CMK (cell line): ENCODE measurements around the gene SH3D19.
A peak's percentile ranks its signal among the peaks of the same experiment; 100 is the strongest.
"Not testable (repeated sequence)": the region's sequence is repeated elsewhere in the genome, so short reads cannot be mapped to it uniquely, and the experiment has no call there.

ENCODE experiments used
- DNase-seq: peaks from one replicate; pipeline ENCODE4 v3.0.0-alpha.2; 2010; ENCODE audit warnings: low read depth

SH3D19 gene

DNA sequence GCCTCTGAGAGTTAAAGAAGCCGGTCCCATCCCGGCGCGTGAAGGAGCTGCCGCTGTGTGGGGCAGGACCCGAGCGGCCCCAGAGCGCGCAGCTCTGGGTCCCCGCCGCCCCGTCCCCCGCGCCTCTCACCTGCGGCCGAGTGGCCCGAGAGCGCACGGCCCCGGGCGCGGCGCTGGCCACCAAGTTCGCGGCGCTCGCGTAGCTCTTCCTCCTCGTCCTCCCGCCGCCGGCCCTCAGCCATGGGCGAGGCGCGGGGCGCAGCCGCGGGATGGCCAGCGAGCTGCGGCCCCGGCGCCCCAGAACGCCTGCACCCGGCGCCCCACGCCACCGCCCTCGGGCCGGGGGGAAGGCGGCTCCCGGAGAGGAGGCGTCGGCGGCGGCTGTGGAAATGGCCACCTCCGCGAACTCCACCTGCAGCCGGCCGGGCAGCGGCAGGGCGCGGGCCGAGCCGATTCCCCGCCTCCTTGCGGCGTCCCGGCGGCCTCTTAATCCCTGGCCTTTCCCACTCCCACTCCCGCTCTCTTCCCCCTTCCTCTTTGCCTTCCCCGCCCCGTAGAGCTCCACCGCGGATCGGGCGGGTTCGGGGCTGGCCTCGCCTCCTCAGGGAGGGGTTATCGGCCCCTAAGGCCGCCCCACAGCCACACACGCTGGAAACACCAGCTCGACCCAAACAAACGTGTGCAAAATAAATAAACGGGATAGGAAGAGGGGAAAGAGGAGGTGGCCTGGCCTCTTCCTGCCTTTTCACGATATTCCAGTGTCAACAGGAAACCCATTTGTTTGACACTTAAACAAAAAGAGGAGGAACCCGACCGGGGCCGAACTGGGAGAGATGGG, at the start of gene SH3D19:
TSS of gene SH3D19 (minus strand) at position 495 of the 838 bp plus-strand sequence. CDS start at position 242, 253 bp downstream.
- no peak for DNase-seq

DNA sequence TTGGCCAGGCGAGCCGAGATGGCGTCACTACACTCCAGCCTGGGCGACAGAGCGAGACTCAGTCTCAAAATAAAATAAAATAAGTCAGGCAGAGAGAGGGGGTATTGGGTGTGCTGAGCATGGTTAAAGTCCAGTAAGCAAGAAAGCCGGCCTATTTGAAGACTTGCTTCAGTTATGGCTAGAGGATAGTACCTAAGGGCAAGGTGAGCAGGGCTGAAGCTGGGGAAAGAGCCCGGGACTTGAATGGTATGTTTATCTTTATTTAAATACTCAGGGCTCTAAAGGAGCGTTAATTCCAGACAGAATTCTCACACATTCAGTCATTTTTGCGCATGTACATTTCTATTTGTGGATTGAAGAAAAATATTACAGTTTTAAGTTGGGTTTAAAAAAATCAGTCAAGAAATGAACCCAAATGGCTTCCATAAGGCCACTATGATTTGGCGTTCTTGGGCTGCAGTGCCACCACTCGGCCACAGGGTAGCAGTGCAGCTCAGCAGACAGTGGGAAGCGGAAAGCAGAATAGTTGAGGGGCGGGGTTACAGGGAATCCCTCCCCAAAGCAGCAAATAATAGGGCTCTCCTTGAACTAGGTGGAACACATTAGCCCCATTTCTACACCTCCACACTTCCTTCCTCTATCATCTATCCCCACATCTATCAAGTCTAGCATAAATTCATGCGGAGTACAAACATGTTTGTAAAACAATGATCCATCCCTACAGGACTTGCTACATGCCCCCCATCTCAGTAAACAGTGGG, 37.2 kb upstream of the SH3D19 start:
- DNase-seq = peak; percentile 30

DNA sequence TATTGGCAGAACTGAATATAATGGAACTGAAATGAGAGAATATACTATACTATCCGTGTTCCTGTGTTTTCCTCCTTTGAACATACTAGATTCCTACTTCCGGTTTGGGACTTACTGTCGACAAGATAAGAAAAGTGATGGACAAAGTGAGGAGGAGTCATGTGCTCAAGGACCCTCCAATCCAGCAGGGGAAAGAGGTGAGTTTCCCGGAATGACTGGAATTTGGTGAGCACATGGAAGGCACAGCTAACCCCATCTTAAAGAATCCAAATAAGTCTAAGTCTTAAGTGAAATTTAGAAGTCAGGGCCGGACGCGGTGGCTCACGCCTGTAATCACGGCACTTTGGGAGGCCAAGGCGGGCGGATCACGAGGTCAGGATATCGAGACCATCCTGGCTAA, 36.6 kb upstream of the SH3D19 start:
- no peak for DNase-seq

DNA sequence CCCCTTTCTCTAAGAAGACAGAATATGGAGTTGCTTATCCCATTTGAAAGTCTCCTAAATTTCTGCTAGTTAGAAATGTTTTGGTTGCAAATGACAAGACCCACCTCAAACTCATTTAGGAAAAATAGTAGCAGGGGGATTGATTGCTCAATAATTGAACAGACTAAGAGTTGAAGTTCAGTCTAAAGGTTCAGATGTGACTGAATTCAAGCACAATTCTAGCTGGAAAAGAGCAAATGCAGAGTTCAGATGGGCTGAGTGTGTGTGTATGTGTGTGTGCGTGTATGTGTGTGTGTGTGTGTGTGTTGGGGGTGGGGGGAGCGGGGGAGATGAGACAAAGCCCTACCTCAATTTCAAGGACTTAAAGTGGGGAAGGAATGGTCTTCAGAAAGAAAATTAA, 35.7 kb upstream of the SH3D19 start:
- DNase-seq = no peak

GRCh38 chr4:151359576-151359975, 34.2 kb upstream of the SH3D19 start:
- no peak for DNase-seq

- DNase-seq = no peak
Observed at GRCh38 chr4:151358266-151358665, 32.9 kb upstream of the SH3D19 start.

- DNase-seq = no peak
Observed at GRCh38 chr4:151356510-151356909, 31.1 kb upstream of the SH3D19 start.

DNA sequence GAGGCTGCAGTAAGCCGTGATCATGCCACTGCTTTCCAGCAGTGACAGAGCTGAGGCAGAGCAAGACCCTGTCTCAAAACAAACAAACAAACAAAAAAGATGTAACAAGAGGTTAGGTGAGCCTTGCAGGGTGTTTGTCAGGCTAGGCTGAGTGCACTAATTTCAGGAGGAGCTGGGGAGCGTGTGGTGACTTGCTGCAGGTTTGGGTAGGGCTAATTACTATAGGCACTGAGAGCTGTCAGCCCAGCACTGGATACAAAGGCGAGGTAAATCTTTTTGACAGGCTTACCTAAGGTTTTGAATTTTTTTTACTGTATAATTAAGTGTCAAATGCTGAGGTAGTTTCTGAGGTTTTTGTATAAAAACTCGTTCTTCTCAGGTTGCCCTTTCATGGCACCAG, 29.8 kb upstream of the SH3D19 start:
- DNase-seq = no peak

DNA sequence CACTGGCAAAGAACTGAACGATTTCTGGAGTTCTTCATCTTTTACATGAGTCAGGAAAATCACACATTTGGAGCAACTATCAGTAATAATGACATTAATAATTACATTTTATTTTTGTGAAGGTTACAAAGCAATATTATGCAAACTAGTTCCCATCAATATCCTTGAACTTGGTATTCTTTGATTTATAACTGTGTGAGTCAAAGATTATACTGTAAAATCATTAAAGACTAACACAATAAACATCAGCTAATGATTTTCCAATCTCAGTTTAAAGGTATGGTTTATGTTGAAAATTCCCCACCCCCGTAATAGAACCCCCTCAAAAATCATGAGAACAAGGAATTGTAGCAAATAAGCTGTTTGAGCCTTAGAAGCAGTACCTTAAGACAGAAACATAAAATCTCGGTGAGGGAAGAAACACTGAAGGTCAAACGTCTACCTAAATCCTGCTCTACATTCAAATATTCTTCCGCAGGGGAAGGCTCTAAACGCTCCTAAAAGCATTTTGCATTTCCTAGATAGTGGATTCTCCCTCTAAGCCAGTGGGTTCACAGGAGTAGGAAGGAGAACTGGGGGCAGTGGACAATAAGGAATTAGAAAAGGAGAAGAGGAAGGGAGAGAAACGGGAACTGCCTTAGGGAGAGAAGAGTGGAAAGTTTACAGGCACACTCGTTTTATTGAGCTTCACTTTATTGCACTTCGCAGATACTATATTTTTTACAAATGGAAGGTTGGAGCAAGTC, 22.3 kb upstream of the SH3D19 start:
- DNase-seq = no peak

- DNase-seq = no peak
Observed at GRCh38 chr4:151344948-151345347, 19.5 kb upstream of the SH3D19 start.

DNA sequence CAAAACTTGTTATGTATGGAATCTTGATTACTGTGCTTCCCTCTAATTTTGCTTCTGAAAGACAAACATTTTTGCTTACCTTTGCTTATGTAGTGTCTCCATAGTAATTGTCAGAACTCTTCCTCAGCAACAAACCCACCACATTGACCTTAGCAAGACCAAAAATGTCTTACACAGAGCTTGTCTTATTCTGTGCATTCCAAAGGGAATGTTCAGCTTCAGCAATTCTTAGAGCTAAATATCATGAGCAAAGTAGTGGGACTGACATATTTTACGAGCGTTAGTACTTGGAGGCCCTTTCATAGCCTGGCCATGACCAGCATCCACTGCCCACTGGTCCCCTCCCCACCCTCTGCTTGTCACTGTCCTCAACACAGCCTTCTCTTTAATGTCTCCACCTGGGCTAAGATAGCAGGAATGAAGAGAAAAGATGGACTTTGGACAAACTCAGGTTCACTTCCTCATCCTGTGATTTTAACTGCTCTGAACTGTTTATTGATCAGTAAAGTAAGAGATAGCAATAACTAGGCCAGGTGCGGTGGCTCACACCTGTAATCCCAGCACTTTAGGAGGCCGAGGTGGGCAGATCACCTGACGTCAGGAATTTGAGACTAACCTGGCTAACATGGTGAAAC, 15.5 kb upstream of the SH3D19 start:
- no peak for DNase-seq

DNA sequence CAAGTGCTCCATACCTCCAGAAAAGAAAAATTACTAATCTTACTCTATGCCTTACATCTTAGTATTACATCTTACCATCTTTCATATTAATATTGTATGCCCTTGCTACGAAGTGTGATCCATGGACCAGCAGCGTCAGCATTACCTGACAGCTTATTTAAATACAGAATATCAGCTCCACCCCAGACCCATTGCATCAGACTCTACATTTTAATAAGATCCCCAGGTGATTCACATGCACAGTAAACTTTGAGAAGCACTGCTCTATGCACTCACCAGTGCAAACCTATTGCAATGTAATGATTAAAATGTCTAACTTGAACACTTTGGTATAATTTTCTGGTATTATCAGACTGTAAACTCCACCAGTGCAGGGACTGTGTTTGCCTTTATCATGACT, 14.1 kb upstream of the SH3D19 start:
- DNase-seq = no peak

DNA sequence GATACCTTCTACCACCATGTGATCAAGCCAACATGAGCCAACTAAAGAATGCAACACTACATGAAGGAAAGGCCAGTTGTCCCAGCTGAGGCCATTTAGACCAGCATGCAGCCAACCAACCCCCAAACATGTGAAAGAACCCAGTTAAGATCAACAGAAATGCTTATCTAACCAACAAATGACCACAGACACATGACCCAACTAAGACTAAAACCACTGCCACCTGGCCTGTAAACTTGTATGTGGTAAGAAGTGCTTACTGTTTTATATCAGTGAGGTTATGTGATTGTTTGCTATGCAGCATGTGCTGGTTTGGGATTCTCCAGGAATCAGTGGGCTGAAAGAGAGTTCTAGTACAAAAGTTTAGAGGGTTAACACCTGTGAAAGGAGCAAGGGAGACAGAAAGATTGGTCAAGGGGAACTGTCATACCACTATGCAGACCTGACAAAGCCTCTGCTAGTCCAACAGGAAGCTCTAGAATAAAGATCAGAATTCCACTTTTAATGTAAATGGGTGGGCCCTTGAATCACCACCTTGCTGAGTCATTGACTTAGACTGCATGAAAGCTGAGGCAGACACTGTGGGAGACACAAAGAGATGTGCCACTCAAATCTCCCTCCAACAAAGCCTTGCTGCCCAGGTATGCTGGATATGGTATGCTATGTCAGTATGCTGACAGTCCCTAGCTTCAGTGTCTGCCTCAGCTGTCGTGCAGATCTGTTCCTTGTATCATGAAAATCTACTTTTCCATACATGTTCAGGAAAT, 6.1 kb upstream of the SH3D19 start:
- DNase-seq = no peak

DNA sequence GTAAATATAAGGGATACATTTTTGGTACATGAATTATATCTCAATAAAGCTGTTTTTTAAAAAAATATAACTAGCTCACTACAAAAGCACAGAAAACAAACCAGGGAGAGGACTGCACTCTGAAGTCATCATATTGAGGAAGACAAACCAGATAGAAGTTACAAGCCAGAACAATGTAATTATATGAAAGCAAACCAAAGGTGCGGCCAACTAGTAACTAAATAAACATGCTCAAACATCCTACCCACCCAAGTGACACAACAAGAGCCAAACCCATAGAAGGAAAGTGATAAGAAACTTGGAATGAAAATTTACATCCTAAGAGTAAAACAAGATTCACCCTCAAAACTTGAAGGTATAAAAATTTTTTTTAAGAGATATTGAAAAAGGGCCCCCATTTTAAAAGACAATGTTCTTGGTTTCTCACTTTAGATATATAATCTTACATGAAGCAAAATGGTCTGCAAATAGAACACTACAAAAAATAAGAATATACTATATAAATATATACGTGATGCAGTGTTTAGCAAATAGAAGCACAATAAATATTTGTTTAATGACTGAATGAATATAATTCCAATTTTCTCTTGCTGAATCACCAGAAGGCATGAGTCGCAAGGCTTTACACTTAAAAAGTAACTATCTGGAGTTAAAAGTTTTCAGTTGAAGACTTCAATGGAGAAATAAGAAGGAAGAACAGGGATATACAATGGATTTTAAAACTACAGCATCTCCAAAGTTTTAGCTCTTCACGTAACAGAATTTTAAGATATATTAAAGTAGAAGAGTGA, 4.0 kb upstream of the SH3D19 start:
- DNase-seq = no peak

DNA sequence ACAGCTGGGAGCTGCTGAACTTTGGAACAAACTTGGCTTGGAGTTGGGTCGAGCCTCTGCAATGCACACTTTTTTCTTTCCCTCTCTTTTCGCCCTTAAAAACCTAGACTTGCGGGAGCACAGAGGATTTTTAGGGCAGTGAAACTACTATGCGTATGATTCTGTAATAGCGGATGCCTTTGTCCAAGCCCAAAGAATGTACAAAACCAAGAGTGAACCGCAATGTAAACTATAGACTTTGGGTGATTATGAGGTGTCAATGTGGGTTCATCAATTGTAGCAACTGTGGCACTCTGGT, 493 bp upstream of the SH3D19 start:
- no peak for DNase-seq

- DNase-seq = no peak
Observed at GRCh38 chr4:151324752-151325110, 674 bp downstream of the SH3D19 start.

DNA sequence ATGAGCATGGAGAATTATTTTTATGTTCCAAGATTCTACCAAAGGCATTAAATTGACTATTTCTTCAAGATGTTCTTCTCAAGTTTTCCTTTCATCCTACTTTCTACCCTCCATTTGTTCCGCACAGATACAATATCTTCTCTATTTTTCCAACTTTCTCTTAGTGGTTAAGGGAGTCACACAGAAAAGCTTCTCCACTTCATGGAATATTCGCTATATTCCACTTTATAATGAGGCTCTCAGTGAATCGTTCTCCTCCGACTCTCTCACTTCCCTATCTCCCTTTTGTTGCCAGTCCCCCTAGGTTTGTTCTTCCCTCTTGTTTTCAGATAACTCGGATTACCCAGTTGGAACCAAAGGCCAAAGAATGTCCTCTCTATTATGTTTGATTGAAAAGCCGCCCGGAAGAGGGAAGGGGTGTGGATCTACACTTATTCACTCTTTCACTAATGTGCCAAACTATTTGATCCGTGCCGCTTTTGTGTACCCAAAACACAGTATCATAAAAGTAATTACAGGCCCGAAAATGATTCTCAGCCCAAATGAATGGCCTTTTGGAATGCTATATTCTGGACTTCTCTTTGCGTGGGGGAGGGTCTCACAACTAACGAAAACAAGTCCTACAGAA, 1.2 kb downstream of the SH3D19 start:
- DNase-seq = no peak

DNA sequence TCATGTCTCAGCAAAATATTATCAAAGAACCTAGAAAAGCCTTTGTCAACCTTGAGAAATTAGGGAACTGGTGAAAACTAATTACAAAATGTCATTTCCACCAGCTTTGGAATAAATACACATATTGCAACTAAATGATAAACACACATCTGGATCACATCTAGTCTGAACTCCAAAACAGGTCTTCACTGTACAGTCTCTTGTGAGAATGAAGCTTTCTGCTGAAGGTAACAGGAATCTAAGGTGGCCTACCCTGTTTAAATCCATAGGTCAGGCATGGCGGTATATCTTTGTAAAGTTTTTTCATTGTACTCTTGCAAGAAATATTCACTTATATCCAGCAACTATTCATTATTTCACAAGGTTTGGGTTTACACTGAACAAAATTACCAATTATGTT, 1.7 kb downstream of the SH3D19 start:
- no peak for DNase-seq

DNA sequence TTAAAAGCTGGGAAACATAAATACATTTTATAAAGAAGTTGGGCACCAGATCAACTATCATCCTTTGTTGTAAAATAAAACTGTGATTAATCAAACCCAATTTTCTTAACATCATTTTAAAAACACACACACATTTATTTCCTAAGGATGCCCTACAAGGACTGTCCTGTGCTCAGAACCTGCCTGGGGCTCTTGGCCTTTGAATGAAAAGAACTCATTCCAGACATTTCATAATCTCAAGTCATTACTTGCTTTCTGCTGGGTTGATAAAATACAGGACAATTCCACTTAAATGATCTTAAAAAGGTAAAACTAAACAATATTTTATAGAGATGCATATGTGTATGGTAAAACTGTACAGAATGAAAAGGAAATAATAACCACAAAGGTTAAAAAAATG, 2.8 kb downstream of the SH3D19 start:
- no peak for DNase-seq

- DNase-seq = not testable (repeated sequence)
Observed at GRCh38 chr4:151322161-151322560, 3.2 kb downstream of the SH3D19 start.
